GM13977 (cell line): Measurements from ENCODE around the gene TMEM218.

Experiments
- DNase-seq: peaks from one replicate; pipeline ENCODE4 v3.0.0; 2012; ENCODE audit warnings: low spot score
- CTCF ChIP-seq: IDR thresholded peaks from 2 replicates; pipeline ENCODE4 v1.5.1; 2012; ENCODE audit warnings: mild to moderate bottlenecking, control low read depth; ENCODE audit not compliant: insufficient read depth; ENCODE audit errors: extremely low read depth, missing control alignments
- in situ Hi-C: fragments of 300-500 bp; cut with MboI; formaldehyde crosslinking; loops from one replicate; pipeline ENCODE4 v1.12.0; 2022; ENCODE audit warnings: low sequenced_read_pairs, low pct_unique_long_range_greater_than_20kb, mixed read lengths, inconsistent platforms; ENCODE audit not compliant: unreplicated experiment

Gene TMEM218

GRCh38 chr11:125079151-125079877 lies 32.1 kb downstream of the TMEM218 start:
- no peak for DNase-seq
- TF ChIP-seq CTCF: no peak

GRCh38 chr11:125078516-125079140 lies 32.8 kb downstream of the TMEM218 start:
- no peak for TF ChIP-seq CTCF
- in situ Hi-C loops: no loop called here
- DNase-seq: no peak

More at GRCh38 chr11:125079151-125079877, 32.1 kb downstream of the TMEM218 start:
- in situ Hi-C loops: no loop called here

- no peak for TF ChIP-seq CTCF
- in situ Hi-C loops: no loop called here
- no peak for DNase-seq
Observed at GRCh38 chr11:125078016-125078415, 33.4 kb downstream of the TMEM218 start.

GRCh38 chr11:125076378-125076945 lies 35.0 kb downstream of the TMEM218 start:
- DNase-seq: no peak
- TF ChIP-seq CTCF: no peak
- in situ Hi-C loops: no loop called here

- TF ChIP-seq CTCF: no peak
- DNase-seq: no peak
- in situ Hi-C loops: no loop called here
Observed at GRCh38 chr11:125075900-125076317, 35.5 kb downstream of the TMEM218 start.

GRCh38 chr11:125075242-125075625 lies 36.2 kb downstream of the TMEM218 start:
- no peak for DNase-seq
- TF ChIP-seq CTCF: no peak
- in situ Hi-C loops: no loop called here
